AG10803 (cell line): ENCODE data around the gene DCLK2.
A peak's percentile ranks its signal among the peaks of the same experiment; 100 is the strongest.

Source experiments
- DNase-seq: peaks from one replicate; pipeline ENCODE4 v3.0.0; 2010; ENCODE audit warnings: low read depth
- H3K4me3 ChIP-seq: 2 replicates; pipeline ENCODE4 v1.5.1; 2011; ENCODE audit warnings: mild to moderate bottlenecking, low read length, control low read depth
- CTCF ChIP-seq: conservative IDR thresholded peaks from 2 replicates; pipeline ENCODE4 v1.5.1; 2011; ENCODE audit warnings: mild to moderate bottlenecking, low read length, control low read depth, inconsistent platforms

DCLK2 gene

GRCh38 chr4:150133605-150134004 is 55.4 kb downstream of the DCLK2 start:
- no peak for TF ChIP-seq CTCF
- H3K4me3 ChIP-seq: no peak overlapping the region
- DNase-seq: no peak

- no peak for DNase-seq
- H3K4me3 ChIP-seq: no peak overlapping the region
- no peak for TF ChIP-seq CTCF
These were observed 57.0 kb downstream of the DCLK2 start for GRCh38 chr4:150135134-150135772.

GRCh38 chr4:150136036-150136435 is 57.8 kb downstream of the DCLK2 start:
- peak; percentile 68 for DNase-seq
- no peak for TF ChIP-seq CTCF
- no peak overlapping the region for H3K4me3 ChIP-seq

GRCh38 chr4:150136481-150136880 is 58.2 kb downstream of the DCLK2 start:
- no peak overlapping the region for H3K4me3 ChIP-seq
- DNase-seq: peak; percentile 66
- no peak for TF ChIP-seq CTCF

GRCh38 chr4:150139297-150139865 is 61.1 kb downstream of the DCLK2 start:
- DNase-seq: no peak
- no peak for TF ChIP-seq CTCF
- no peak overlapping the region for H3K4me3 ChIP-seq

- H3K4me3 ChIP-seq: peak overlapping the region; percentile 35
- TF ChIP-seq CTCF: no peak
- peak; percentile 72 for DNase-seq
These were observed 62.6 kb downstream of the DCLK2 start for GRCh38 chr4:150140774-150141400.

- H3K4me3 ChIP-seq: peak overlapping the region; percentile 35; the same call in 1 of the 2 replicates
These were observed 63.5 kb downstream of the DCLK2 start for GRCh38 chr4:150141756-150142155.

More at GRCh38 chr4:150141756-150142155, 63.5 kb downstream of the DCLK2 start:
- DNase-seq: peak; percentile 41
- TF ChIP-seq CTCF: no peak
